Spinal cord (tissue), 10 donors: ENCODE data around the gene MOV10. TPM values are rescaled to one million over a fixed set of nuclear protein-coding genes. Genes with fewer than 3 reads are reported as not detected.
"Not testable (repeated sequence)": the region's sequence is repeated elsewhere in the genome, so short reads cannot be mapped to it uniquely, and the experiment has no call there.

ENCODE experiments used
- DNase-seq, 6 donors: peaks; one replicate each; pipeline versions ENCODE4 v3.0.0 to v3.0.0-alpha.2; 2013 to 2015; ENCODE audit warnings: low spot score in 6 of 6, low read depth in 4 of 6
- H3K27ac ChIP-seq: one replicate; pipeline ENCODE4 v1.5.1; 2013; ENCODE audit warnings: low read depth, low read length, control low read depth
- H3K27me3 ChIP-seq: one replicate; pipeline ENCODE4 v1.6.1; 2013; ENCODE audit warnings: low read length; ENCODE audit not compliant: control insufficient read depth, insufficient read depth
- H3K36me3 ChIP-seq: one replicate; pipeline ENCODE4 v1.6.1; 2013; ENCODE audit warnings: low read length; ENCODE audit not compliant: control insufficient read depth, insufficient read depth
- H3K4me1 ChIP-seq: one replicate; pipeline ENCODE4 v1.6.1; 2013; ENCODE audit warnings: low read length; ENCODE audit not compliant: control insufficient read depth, insufficient read depth
- H3K4me3 ChIP-seq: one replicate; pipeline ENCODE4 v1.5.1; 2013; ENCODE audit warnings: low read depth, low read length, control low read depth
- H3K9me3 ChIP-seq: one replicate; pipeline ENCODE4 v1.6.1; 2013; ENCODE audit warnings: low read length; ENCODE audit not compliant: control insufficient read depth, insufficient read depth
- WGBS: methylation state at CpG from one replicate; pipeline ENCODE4 v1.1.5; 2013; ENCODE audit warnings: missing lambda C conversion rate; ENCODE audit not compliant: insufficient coverage; 5-methylcytosine and 5-hydroxymethylcytosine counted together
- polyA plus RNA-seq, 2 donors: library from polyadenylated mRNA; unstranded; fragments of 120-200 nt; gene quantifications; one replicate each; pipeline ENCODE4 v1.2.1, GENCODE V29; 2013; ENCODE audit not compliant: insufficient read length in 2 of 2
- total RNA-seq, 2 donors: library from RNA; depleted of rRNA in 1 of 2; stranded (reverse); fragments of 120-200 nt in 1 of 2; fragments of >200 nt in 1 of 2; gene quantifications; one replicate each; pipeline versions ENCODE4 v1.2.3 to v1.2.4, GENCODE V29; 2013 to 2014
- donor health status: healthy.

The MOV10 gene
- total and polyA plus RNA-seq, 4 donors = 17.0 to 58.5 (median 48.4) TPM

DNA sequence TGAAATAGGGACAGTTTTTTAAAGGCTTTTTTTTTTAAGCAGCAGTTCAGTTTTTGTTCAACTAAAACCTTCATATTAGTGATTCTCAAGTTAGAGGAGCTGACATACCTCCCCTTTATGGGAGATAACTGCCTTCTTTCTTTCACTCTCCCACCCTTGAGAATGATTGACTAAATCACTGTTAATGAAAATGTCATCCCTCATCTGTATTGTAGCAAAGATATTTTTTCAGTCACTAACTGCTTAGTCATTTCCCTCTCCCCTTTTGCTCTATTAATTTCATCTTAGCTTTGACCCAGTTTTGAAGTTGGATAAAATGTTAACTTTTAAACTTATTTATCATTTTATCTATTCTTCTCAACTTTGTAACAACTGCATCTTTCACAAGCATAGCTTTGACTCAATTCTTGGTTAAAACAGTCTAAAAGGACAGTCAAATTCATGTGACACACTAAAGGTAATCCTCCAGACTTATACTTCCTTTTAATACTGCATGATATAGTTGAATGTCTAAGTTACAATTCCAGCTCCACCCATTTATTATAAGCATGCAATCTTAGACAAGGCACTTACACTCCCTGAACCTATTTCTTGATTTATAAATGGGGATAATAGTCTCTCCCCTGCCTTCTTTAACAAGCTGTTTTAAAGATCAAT, 37.7 kb upstream of the MOV10 start:
- no peak for DNase-seq
- no peaks in the 10 kb centered on the region for H3K9me3 ChIP-seq
- H3K27ac ChIP-seq = no peak overlapping the region
- peaks cover 4% of the 10 kb centered on the region for H3K4me1 ChIP-seq
- H3K27me3 ChIP-seq = no peaks in the 10 kb centered on the region
- no peaks in the 10 kb centered on the region for H3K36me3 ChIP-seq
- no peak overlapping the region for H3K4me3 ChIP-seq

DNA sequence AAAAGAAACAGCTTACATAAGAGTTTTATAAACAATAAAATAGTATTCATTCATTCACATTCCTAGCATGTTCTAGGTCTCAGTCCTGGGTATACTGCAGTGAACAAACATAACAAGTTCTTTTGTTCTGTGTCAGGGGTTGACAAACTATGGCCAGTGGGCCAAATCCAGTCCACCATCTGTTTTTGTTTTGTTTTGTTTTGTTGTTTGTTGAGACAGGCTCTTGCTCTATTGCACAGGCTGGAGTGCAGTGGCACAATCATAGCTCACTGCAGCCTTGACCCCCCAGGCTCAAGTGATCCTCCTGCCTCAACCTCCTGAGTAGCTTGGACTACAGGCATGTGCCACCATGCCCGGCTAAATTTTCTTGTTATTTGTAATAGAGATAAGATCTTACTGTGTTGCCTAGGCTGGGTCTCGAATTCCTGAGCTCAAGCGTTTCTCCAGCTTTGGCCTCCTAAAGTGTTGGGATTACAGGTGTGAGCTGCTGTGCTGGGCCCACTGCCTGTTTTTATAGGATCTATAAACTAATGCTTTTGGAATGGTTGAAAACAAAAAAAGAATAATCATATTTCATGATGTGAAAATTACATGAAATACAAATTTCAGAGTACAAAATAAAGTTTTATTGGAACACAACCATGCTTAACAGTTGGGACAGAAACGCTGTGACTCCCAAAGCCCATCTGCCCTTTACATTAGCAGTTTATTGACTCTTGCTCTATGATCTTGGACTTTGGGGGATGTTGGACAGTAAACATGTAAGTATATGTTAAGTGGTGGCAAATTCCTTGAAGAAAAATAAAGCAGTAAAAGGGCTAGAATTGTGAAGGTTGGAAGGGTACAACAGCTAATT, 37.0 kb upstream of the MOV10 start:
- Histone ChIP-seq H3K4me3 (no peak overlapping the region), H3K36me3 (no peaks in the 10 kb centered on the region), H3K27ac (no peak overlapping the region), H3K9me3 (no peaks in the 10 kb centered on the region), H3K4me1 (peaks cover 4% of the 10 kb centered on the region), H3K27me3 (no peaks in the 10 kb centered on the region)
- DNase-seq = peak in 1 of 6 donors; percentile 6
- WGBS = 100% methylated on average over 1 of the region's 4 CpGs

DNA sequence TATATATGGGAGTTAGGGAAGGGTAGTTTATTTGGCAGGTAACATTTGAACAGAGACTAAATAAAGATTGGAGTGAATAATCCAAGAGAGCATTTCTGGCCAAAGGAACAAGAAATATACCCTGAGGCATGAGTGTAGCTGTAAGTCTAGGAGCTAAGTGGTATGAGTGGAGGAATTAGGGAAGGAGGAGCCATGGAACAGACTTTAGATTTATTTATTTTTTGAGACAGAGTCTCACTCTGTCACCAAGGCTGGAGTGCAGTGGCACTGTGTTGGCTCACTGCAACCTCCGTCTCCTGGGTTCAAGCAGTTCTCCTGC, 36.4 kb upstream of the MOV10 start:
- H3K4me1 ChIP-seq = peaks cover 4% of the 10 kb centered on the region
- no peak overlapping the region for H3K4me3 ChIP-seq
- H3K27me3 ChIP-seq = no peaks in the 10 kb centered on the region
- no peaks in the 10 kb centered on the region for H3K36me3 ChIP-seq
- H3K27ac ChIP-seq = no peak overlapping the region
- no CpG with 5 or more reads among the region's 1 CpG for WGBS
- no peaks in the 10 kb centered on the region for H3K9me3 ChIP-seq
- DNase-seq = no peak

DNA sequence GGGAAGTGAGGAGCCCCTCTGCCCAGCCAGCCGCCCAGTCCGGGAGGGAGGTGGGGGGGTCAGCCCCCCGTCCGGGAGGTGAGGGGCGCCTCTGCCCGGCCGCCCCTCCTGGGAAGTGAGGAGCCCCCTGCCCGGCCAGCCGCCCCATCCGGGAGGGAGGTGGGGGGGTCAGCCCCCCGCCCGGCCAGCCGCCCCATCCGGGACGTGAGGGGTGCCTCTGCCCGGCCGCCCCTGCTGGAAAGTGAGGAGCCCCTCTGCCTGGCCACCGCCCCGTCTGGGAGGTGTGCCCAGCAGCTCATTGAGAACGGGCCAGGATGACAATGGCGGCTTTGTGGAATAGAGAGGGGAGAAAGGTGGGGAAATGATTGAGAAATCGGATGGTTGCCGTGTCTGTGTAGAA, 34.0 kb upstream of the MOV10 start:
- not testable (repeated sequence) for H3K4me1 ChIP-seq, H3K27me3 ChIP-seq, H3K36me3 ChIP-seq, H3K9me3 ChIP-seq, H3K4me3 ChIP-seq, H3K27ac ChIP-seq
- DNase-seq = peak in 1 of 6 donors; percentile 6
- 67% methylated on average over 18 of the region's 23 CpGs for WGBS

DNA sequence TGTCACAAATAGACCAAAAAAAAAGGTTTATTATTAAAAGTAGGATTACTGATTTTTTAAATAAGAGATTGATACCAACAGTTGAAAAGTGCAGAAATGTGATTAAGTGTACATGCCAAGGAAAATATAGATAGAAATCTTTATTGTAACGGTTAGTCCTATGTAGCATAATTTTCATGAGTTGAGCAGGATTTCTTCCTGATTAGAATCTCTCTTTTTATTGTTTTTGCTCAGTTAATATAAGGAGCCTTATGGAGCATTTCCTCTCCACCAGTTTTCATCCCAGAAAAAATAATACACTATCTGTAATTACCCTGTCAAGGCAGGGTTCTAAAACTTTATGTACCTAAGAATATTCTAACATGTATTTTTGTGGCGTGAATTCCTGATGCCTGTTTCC, 31.4 kb upstream of the MOV10 start:
- H3K9me3 ChIP-seq = no peaks in the 10 kb centered on the region
- H3K27me3 ChIP-seq = no peaks in the 10 kb centered on the region
- no peak overlapping the region for H3K27ac ChIP-seq
- H3K4me1 ChIP-seq = peaks cover 4% of the 10 kb centered on the region
- peaks cover under 1% of the 10 kb centered on the region for H3K36me3 ChIP-seq
- whole genome bisulfite sequencing = no CpG with 5 or more reads among the region's 2 CpGs
- DNase-seq = no peak
- H3K4me3 ChIP-seq = no peak overlapping the region

DNA sequence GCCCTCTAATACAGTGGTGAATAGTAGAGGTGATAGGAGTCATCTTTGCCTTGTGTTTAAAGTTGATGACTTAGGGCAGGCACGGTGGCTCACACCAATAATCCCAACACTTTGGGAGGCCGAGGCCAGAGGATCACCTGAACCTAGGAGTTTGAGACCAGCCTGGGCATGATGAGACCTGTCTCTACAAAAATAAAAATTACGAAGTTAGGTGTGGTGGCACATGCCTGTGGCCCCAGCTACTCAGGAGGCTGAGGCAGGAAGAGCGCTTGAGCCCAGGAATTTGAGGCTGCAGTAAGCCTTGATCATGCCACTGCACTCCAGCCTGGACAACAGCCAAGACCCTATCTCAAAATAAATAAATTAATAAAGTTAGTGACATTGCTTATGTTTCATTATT, 28.2 kb upstream of the MOV10 start:
- 98% methylated on average over 4 of the region's 4 CpGs for WGBS
- H3K4me1 ChIP-seq = peaks cover 4% of the 10 kb centered on the region
- H3K9me3 ChIP-seq = no peaks in the 10 kb centered on the region
- no peak overlapping the region for H3K27ac ChIP-seq
- no peak overlapping the region for H3K4me3 ChIP-seq
- peaks cover 10% of the 10 kb centered on the region for H3K36me3 ChIP-seq
- no peaks in the 10 kb centered on the region for H3K27me3 ChIP-seq
- no peak for DNase-seq

DNA sequence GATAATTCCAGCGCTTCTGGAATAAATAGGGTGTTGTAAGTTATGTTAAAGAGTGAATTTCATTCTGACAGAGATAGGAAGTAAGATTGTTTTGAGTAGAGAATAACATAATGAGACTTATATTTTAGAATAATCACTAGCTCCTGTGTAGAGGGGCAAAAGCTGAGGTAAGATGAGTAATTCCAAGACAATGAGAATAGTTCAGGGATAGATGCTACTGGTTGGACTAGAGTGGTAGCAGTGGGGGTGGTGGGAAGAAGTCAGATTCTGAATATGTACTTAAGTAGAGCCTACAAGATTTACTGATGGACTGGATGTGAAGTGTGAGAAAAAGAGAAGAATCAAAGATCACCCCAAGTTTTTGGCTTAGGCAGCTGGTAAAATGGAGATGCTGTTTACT, 23.3 kb upstream of the MOV10 start:
- Histone ChIP-seq H3K9me3 (no peaks in the 10 kb centered on the region), H3K4me3 (no peak overlapping the region), H3K36me3 (peaks cover 17% of the 10 kb centered on the region), H3K27ac (no peak overlapping the region), H3K4me1 (no peaks in the 10 kb centered on the region), H3K27me3 (no peaks in the 10 kb centered on the region)
- no peak for DNase-seq
- no CpG with 5 or more reads among the region's 1 CpG for WGBS

DNA sequence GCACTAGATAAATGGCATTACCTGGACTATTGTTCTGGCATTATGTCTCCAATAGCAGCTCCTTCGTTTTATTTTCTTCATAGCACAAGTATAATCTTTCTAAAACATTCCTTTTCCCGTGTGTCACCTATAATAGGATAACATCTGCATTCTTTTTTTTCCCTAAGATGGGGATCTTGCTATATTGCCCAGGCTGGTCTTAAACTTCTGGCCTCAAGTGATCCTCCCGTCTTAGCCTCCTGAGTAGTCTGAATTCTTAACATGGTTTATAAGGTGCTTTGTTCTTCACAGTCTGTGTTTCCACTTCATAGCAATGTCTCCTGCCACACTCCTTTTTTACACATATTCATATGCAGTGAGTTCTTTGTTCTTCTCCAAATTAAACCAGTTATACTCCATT, 8.6 kb upstream of the MOV10 start:
- Histone ChIP-seq H3K36me3 (peaks cover 47% of the 10 kb centered on the region), H3K4me3 (no peak overlapping the region), H3K4me1 (no peaks in the 10 kb centered on the region), H3K27ac (no peak overlapping the region), H3K9me3 (no peaks in the 10 kb centered on the region), H3K27me3 (no peaks in the 10 kb centered on the region)
- WGBS = 93% methylated on average over 2 of the region's 3 CpGs
- DNase-seq = no peak

DNA sequence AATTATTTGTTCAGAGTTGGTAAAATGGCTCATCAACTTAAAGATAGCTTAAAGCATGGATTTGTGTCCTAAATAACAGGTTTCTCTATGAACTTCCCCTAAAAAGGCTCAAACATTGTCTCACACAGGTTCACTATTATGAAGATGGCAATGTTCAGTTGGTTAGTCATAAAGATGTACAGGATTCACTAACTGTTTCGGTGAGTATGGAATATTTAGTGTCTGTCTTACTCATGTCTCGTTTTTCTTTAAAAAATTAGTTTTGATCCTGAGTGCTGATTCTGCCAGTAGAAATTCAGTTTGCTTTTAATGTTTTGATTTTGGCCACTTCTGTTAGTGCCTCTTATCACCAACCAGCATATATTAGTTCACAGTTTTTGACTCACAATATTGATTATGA, 7.5 kb upstream of the MOV10 start:
- Histone ChIP-seq H3K9me3 (no peaks in the 10 kb centered on the region), H3K27me3 (no peaks in the 10 kb centered on the region), H3K36me3 (peaks cover 42% of the 10 kb centered on the region), H3K27ac (no peak overlapping the region), H3K4me3 (no peak overlapping the region), H3K4me1 (no peaks in the 10 kb centered on the region)
- DNase-seq = no peak
- WGBS = no CpG with 5 or more reads among the region's 2 CpGs

DNA sequence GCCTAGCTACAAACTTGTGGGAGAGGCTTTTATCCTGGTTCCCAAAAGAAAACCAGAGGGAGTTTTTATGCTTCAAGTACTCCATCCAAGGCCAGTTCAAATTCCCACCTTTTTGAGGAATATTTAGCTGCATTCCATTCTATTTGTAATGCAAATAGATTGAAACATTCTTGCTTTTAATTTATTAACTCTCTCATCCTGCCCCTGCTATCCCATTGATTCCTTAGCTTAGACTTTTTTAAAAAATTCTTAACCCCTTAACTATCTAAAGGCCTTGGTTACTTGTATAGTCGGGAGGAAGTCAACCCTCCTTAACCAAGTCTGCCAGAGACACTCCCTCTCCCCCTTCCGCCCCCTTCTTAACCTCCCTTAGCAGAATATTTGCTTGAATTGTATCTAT, 2.5 kb upstream of the MOV10 start:
- H3K9me3 ChIP-seq = no peaks in the 10 kb centered on the region
- H3K4me1 ChIP-seq = peaks cover 10% of the 10 kb centered on the region
- peaks cover 17% of the 10 kb centered on the region for H3K36me3 ChIP-seq
- no CpG with 5 or more reads among the region's 2 CpGs for WGBS
- no peak for DNase-seq
- H3K27me3 ChIP-seq = no peaks in the 10 kb centered on the region
- no peak overlapping the region for H3K27ac ChIP-seq
- no peak overlapping the region for H3K4me3 ChIP-seq
